Keratinocyte (primary cell): ENCODE measurements around the gene GADD45B. TPM values are rescaled to one million over a fixed set of nuclear protein-coding genes. Genes with fewer than 3 reads are reported as not detected.

Experiments used
- DNase-seq: peaks from one replicate; pipeline ENCODE4 v3.0.0-alpha.2; 2011; ENCODE audit warnings: low read depth, missing footprints, low spot score
- FAIRE-seq: peaks from 2 replicates; lab custom pipeline; 2011; peaks lifted over from hg19 to GRCh38; lab: Jason Lieb, UNC
- H2AFZ ChIP-seq: 2 replicates; pipeline ENCODE4 v1.6.0; 2012; ENCODE audit warnings: low read length, control low read depth, inconsistent platforms; ENCODE audit not compliant: control insufficient read depth
- H3K27ac ChIP-seq: 2 replicates; pipeline ENCODE4 v1.5.1; 2011; ENCODE audit warnings: low read length; ENCODE audit not compliant: control insufficient read depth, insufficient read depth
- H3K27me3 ChIP-seq: 3 replicates; pipeline ENCODE4 v1.6.0; 2011; ENCODE audit warnings: low read length; ENCODE audit not compliant: control insufficient read depth, insufficient read depth; ENCODE audit errors: extremely low read depth
- H3K36me3 ChIP-seq, 2 experiments: 2 replicates in 1 of 2; 3 replicates in 1 of 2; pipeline ENCODE4 v1.5.1; 2011; ENCODE audit warnings: low read length in 2 of 2, mild to moderate bottlenecking in 1 of 2; ENCODE audit not compliant: control insufficient read depth in 2 of 2, insufficient read depth in 2 of 2; ENCODE audit errors: extremely low read depth in 1 of 2
- H3K4me1 ChIP-seq: 3 replicates; pipeline ENCODE4 v1.5.1; 2011; ENCODE audit warnings: low read length; ENCODE audit not compliant: control insufficient read depth, insufficient read depth; ENCODE audit errors: extremely low read depth
- H3K4me2 ChIP-seq: 3 replicates; pipeline ENCODE4 v1.6.0; 2011; ENCODE audit warnings: low read depth, low read length; ENCODE audit not compliant: control insufficient read depth, insufficient read depth; ENCODE audit errors: extremely low read depth
- H3K4me3 ChIP-seq, 3 experiments: fragments of 200-600 bp in 1 of 3; sonication (generic) in 1 of 3; 2 replicates in 2 of 3; 3 replicates in 1 of 3; pipeline ENCODE4 v1.5.1; 2011 to 2016; ENCODE audit warnings: low read length in 3 of 3, mild to moderate bottlenecking in 3 of 3, control low read depth in 2 of 3, inconsistent platforms in 1 of 3, low read depth in 1 of 3, mixed read lengths in 1 of 3, mixed run types in 1 of 3, moderate library complexity in 1 of 3; ENCODE audit not compliant: control insufficient read depth in 2 of 3, insufficient read depth in 2 of 3; ENCODE audit errors: extremely low read depth in 1 of 3
- H3K79me2 ChIP-seq: 2 replicates; pipeline ENCODE4 v1.6.0; 2012; ENCODE audit warnings: low read length; ENCODE audit not compliant: control insufficient read depth, insufficient read depth
- H3K9ac ChIP-seq: 3 replicates; pipeline ENCODE4 v1.6.0; 2011; ENCODE audit warnings: low read length; ENCODE audit not compliant: control insufficient read depth, insufficient read depth; ENCODE audit errors: extremely low read depth
- H3K9me1 ChIP-seq: 3 replicates; pipeline ENCODE4 v1.6.0; 2011; ENCODE audit warnings: low read length; ENCODE audit not compliant: control insufficient read depth, insufficient read depth; ENCODE audit errors: extremely low read depth
- H3K9me3 ChIP-seq: 2 replicates; pipeline ENCODE4 v1.5.1; 2012; ENCODE audit warnings: low read depth, low read length; ENCODE audit not compliant: control insufficient read depth
- H4K20me1 ChIP-seq: 3 replicates; pipeline ENCODE4 v1.6.0; 2011; ENCODE audit warnings: low read length; ENCODE audit not compliant: control insufficient read depth, insufficient read depth; ENCODE audit errors: extremely low read depth
- CTCF ChIP-seq, 3 experiments: IDR thresholded peaks in 1 of 3; conservative IDR thresholded peaks in 1 of 3; optimal IDR thresholded peaks in 1 of 3; 2 replicates in 2 of 3; 3 replicates in 1 of 3; pipeline versions ENCODE3 to v1.5.1; 2011; ENCODE audit warnings: low read length in 3 of 3, mild to moderate bottlenecking in 3 of 3, moderate library complexity in 2 of 3, control low read depth in 1 of 3, inconsistent platforms in 1 of 3; ENCODE audit not compliant: insufficient read depth in 2 of 3; ENCODE audit errors: extremely low read depth in 1 of 3
- EZH2 ChIP-seq: IDR thresholded peaks from one replicate; pipeline ENCODE4 v1.6.1; 2012; ENCODE audit warnings: inconsistent platforms, mild to moderate bottlenecking, low read length, moderate library complexity
- dilution Hi-C: fragments of 300-500 bp; cut with MboI; formaldehyde crosslinking; loops from one replicate; pipeline ENCODE4 v1.7.0; 2020; ENCODE audit warnings: low sequenced_read_pairs; ENCODE audit not compliant: extremely low pct_ligation_motif_present
- polyA plus RNA-seq, 5 experiments: library from polyadenylated mRNA; depleted of rRNA in 3 of 5; stranded (reverse) in 3 of 5; stranded (forward) in 1 of 5; unstranded in 1 of 5; fragments of >200 nt; gene quantifications; 1 replicate in 1 of 5; 2 replicates in 3 of 5; 3 replicates in 1 of 5; pipeline versions ENCODE4 v1.2.1 to v1.2.3, GENCODE V29; 2011 to 2012; ENCODE audit warnings: missing spikeins in 2 of 5, low read depth in 1 of 5, low replicate concordance in 1 of 5

The GADD45B gene
- polyA plus RNA-seq, 1 donor (not counting 4 experiments of a cell fraction or from before 2014, with no cell fraction given) = 20.6 TPM

- TF ChIP-seq EZH2 (no peak), CTCF (optimal IDR thresholded peaks at IDR 0.05 in 1 of 3, IDR thresholded peaks at IDR 0.05 in 1 of 3, conservative IDR thresholded peaks at IDR 0.05 in 1 of 3; ENCODE audit: extremely low read depth in 1 of 3, insufficient read depth in 2 of 3, low read length in 3 of 3) (no peak)
- Histone ChIP-seq H3K4me2 (peak overlapping the region; percentile 97), H3K27me3 (no peaks in the 10 kb centered on the region), H3K9me3 (no peaks in the 10 kb centered on the region), H3K4me3 (no peak overlapping the region), H2AFZ (no peak overlapping the region), H3K9me1 (peaks cover 2% of the 10 kb centered on the region), H3K79me2 (peaks cover 30% of the 10 kb centered on the region), H3K4me1 (peaks cover 24% of the 10 kb centered on the region), H3K36me3 (peaks cover 15 to 16% of the 10 kb centered on the region in 2 experiments), H3K9ac (peak overlapping the region; percentile 93), H3K27ac (no peak overlapping the region), H4K20me1 (peaks cover 12% of the 10 kb centered on the region)
- DNase-seq (no peak), FAIRE-seq (no peak)
- dilution Hi-C loops = no loop called here
Measured at GRCh38 chr19:2428756-2429711, 46.9 kb upstream of the GADD45B start.

DNA sequence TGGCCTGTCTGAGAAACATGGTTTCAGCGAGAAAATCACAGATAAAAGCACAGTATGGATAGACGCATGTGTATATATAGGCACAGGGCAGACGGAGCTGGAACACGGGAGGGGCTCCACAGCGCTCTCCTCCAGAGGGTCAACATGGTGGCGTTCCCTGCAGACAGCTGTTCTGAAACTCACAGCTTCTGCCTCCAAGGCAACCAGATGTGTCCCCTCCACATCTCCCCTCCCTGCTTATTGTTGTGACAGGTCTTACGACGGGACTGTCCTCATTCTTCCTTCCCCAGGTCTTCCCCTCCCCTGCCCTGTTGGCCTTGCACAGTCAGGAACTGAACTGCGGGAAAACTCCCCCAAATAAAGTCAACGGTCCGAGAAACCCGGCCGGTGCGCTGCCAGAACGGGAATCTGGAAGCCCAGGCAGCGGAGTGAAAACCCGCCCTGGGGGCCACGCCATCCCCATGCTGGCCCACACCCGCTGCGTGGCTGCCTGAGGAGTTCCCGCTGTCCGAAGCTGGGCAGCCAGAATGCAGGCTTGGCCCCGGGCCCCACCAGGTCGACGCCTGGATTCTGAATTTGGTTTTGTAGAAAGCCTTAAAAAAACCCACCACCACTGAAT is 45.9 kb upstream of the GADD45B start:
- Histone ChIP-seq H3K27me3 (no peaks in the 10 kb centered on the region), H3K9ac (no peak overlapping the region), H3K4me2 (no peak overlapping the region), H3K4me3 (no peak overlapping the region), H3K9me3 (no peaks in the 10 kb centered on the region), H3K9me1 (peaks cover 2% of the 10 kb centered on the region), H2AFZ (no peak overlapping the region), H4K20me1 (peaks cover 10% of the 10 kb centered on the region), H3K36me3 (peaks cover 15 to 17% of the 10 kb centered on the region in 2 experiments), H3K79me2 (peaks cover 23% of the 10 kb centered on the region), H3K4me1 (peaks cover 24% of the 10 kb centered on the region), H3K27ac (no peak overlapping the region)
- TF ChIP-seq EZH2 = no peak
- TF ChIP-seq CTCF (optimal IDR thresholded peaks at IDR 0.05 in 1 of 3, IDR thresholded peaks at IDR 0.05 in 1 of 3, conservative IDR thresholded peaks at IDR 0.05 in 1 of 3; ENCODE audit: extremely low read depth in 1 of 3, insufficient read depth in 2 of 3, low read length in 3 of 3) = no peak
- dilution Hi-C loops = no loop called here
- FAIRE-seq = no peak
- DNase-seq = no peak
